ENCODE results near the gene DHODH.
"Not testable (repeated sequence)": the region's sequence is repeated elsewhere in the genome, so short reads cannot be mapped to it uniquely, and the experiment has no call there.

The DHODH gene

GRCh38 chr16:72001180-72001874 is 7.2 kb upstream of the DHODH start:
- H3K4me3 ChIP-seq: no peak overlapping the region
- no peak for TF ChIP-seq CTCF (IDR thresholded peaks at IDR 0.05)
- H3K27ac ChIP-seq: no peak overlapping the region
- DNase-seq (ENCODE audit: low spot score): no peak

- H3K4me3 ChIP-seq: no peak overlapping the region
- no peak for TF ChIP-seq CTCF (IDR thresholded peaks at IDR 0.05)
- H3K27ac ChIP-seq: no peak overlapping the region
- no peak for DNase-seq (ENCODE audit: low spot score)
These were observed 5.9 kb upstream of the DHODH start for GRCh38 chr16:72002619-72003018.

- peak overlapping the region; percentile 98 for H3K4me3 ChIP-seq
- H3K27ac ChIP-seq; DNase-seq (ENCODE audit: low spot score): not testable (repeated sequence)
These were observed 500 bp upstream of the DHODH start for GRCh38 chr16:72008065-72008423.

GRCh38 chr16:72009779-72010178 is 1.2 kb downstream of the DHODH start:
- DNase-seq (ENCODE audit: low spot score): no peak
- Histone ChIP-seq H3K4me3 (no peak overlapping the region), H3K27ac (no peak overlapping the region)
- TF ChIP-seq CTCF (IDR thresholded peaks at IDR 0.05): no peak

DNA sequence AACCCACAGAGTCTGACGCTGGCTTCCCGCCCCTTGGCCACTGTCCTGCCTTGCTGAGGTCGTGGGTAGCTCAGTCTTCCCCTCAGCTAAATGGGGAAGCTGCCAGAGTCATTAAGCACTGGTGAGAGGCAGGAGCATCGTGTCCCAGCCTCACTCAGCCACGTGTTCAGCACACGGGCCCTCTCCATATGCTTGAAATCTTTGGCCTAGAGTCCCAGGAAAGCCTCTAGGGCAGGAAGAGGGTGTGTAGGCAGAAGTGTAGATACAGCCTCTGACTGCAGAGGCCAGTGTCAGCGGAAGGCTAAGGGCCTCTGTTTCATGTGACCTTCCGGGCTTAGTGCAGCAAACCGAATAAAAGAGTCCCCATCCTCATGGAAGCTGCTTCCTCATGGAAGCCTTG is 4.1 kb downstream of the DHODH start:
- TF ChIP-seq CTCF (IDR thresholded peaks at IDR 0.05): no peak
- no peak for DNase-seq (ENCODE audit: low spot score)
- H3K4me3 ChIP-seq: no peak overlapping the region
- no peak overlapping the region for H3K27ac ChIP-seq

DNA sequence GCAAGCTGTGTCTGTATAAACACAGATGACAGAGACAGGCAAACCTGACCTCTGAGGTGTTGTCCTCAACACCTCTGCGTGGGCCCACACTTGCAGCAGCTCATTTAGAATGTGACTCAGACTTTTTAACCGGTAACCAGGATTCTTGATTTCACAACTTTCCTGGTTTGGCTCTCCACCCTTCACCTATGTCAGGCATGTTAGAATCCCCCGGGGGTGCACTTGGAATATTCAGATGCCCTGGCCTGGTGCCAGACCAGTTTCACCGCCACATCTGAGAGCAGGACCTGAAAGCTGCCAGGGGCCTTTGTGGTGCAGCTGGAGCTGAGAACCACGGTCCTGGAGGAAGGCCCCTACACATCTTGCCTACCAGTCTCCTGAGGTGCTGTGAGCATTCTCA is 4.8 kb downstream of the DHODH start:
- TF ChIP-seq CTCF (IDR thresholded peaks at IDR 0.05): no peak
- Histone ChIP-seq H3K4me3 (no peak overlapping the region), H3K27ac (peak overlapping the region in 1 of 2 donors; percentile 52)
- no peak for DNase-seq (ENCODE audit: low spot score)

DNA sequence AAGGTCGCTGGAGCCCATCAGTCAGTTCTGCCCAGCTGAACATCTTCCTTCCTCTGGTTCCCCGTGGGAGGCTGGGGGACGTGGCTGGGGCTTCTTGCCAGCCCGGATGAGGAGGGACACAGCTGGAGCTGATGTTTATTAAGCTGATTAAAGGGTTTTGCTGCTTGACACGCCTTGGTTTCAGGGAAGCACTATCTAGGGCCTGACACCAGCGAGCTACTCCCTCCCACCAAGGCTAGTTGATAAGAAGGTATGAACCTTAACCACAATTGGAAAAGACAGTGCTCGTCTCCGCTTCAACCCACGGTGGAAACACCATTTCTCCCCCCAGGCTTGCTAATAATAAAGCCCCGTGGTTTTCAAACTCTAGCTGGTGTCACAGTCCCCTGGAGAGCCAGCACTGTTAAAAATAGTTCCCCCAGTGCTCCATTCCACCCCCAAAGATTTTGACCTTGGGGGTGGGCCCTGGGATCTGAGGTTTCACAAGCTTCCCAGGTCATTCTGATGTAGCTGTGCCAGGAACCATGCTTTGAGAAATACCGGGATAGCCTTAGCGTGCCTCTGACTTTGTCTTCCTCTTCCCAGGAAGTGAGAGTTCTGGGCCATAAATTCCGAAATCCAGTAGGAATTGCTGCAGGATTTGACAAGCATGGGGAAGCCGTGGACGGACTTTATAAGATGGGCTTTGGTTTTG is 5.5 kb downstream of the DHODH start:
- no peak for DNase-seq (ENCODE audit: low spot score)
- Histone ChIP-seq H3K27ac (peak overlapping the region in 1 of 2 donors; percentile 52), H3K4me3 (no peak overlapping the region)
- no peak for TF ChIP-seq CTCF (IDR thresholded peaks at IDR 0.05)
